DMS79 treated with DMSO at 0.1 percent for 48 hours (cell line): ENCODE results near the gene FGF22.
"Not testable (repeated sequence)": the region's sequence is repeated elsewhere in the genome, so short reads cannot be mapped to it uniquely, and the experiment has no call there.

Experiments used
- DNase-seq: peaks from one replicate; lab custom pipeline; 2025; lab: John Stamatoyannopoulos, UW

FGF22 gene

GRCh38 chr19:607301-608154, 32.2 kb upstream of the FGF22 start:
- no peak for DNase-seq

DNA sequence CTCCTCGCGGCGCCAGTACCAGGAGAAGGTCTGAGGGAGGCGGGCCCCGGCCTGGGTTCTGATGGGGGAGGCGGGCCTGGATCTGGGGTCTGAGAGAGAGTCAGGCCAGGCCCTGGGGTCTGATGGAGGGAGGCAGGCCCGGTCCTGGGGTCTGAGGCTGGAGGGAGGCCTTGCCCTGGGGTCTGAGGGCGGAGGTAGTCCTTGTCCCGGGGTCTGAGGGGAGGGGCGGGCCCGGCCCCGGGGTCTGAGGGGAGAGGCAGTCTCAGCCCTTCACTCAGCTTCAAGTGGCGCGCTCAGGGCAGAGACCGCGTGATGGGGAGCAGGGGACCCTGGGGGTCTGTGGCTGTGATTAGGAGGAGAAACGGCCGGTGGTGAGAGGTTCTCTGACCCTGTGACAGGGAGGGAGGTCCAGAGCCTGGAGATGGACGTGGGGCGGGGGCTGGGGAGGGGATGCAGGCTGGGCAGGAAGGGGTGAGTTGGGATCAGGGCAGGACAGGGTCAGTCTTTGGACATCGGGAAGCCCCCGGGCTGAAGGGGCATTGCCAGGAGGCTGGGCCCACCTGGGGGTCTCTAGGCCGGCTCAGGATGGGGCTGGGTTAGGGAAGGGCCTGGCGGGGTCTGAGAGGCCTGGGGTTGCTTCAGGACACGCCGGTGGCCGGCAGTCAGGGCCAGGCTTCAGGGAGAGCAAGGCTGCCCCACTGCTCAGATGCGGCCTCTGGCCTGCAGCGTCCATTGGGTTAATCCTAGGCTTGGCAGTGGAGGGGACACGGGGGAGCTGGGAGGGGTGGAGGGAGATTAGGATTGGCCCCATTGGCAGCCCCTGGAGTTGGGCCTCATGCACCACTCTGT, 31.3 kb upstream of the FGF22 start:
- no peak for DNase-seq

GRCh38 chr19:609004-609346, 30.7 kb upstream of the FGF22 start:
- no peak for DNase-seq

- DNase-seq, result no peak
These were observed 29.4 kb upstream of the FGF22 start for GRCh38 chr19:610071-610800.

DNA sequence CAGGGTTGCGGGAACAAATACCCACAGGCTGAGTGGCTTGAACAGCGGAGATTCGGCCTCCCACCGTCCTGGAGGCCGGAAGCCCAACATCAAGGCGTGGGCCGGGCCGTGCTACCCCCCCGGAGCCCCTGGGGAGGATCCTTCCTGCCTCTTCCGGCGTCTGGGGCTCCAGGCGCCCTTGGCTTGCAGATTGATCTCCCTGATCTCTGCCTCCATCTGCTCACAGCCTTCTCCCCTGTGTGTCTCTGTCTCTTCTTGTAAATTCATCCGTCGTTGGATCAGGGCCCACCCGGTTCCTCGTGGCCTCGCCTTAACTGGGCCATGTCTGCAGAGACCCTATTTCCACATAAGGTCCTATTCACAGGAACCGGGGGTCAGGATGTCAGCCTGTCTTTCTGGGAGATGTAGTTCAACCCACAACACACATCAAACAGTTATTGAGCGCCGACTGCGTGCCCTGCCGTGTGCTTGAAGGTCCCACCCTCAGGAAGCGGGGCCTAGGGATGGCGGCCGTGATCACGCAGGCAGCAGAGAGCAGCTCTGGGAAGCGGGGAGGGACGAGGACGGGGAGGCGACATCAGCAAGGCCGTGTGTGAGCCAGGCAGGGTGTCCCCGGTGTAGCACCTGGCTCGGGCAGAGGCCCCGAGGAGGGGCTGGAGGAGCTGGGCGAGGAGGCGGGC, 28.7 kb upstream of the FGF22 start:
- DNase-seq, result no peak

DNA sequence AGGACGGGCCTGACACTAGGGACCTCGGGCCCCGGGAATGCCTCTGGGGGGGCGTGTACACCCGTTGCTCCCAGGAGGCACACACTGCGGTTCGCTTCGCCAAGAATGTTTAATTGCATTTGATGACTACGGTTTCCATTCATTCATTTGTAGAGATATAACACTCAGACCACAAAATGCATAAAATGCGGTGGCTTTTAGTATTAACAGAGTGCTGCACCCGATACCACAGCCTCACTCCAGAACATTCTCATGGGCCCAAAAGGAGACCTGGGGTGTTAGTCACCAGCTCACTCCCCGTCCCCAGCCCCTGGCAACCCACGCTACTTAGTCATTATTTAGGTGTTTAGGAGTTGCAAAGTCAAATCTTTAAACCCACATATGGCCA, 28.2 kb upstream of the FGF22 start:
- DNase-seq, result no peak

DNA sequence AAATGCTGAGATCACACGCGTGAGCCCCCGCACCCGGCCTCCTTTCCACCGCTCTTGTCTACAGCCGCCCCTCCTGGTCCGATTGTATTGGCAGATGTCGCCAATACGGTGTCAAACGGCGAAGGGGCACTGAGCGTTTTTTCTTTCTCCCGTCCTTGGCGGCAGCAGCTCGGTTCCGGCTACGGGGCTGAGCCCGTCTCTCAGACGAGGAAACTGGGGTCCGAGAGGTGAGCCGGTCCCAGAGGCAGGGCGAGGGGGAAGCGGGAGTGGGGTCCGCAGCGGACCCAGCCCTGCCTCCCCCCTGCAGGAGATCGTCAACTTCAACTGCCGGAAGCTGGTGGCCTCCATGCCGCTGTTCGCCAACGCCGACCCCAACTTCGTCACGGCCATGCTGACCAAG, 26.7 kb upstream of the FGF22 start:
- no peak for DNase-seq

DNA sequence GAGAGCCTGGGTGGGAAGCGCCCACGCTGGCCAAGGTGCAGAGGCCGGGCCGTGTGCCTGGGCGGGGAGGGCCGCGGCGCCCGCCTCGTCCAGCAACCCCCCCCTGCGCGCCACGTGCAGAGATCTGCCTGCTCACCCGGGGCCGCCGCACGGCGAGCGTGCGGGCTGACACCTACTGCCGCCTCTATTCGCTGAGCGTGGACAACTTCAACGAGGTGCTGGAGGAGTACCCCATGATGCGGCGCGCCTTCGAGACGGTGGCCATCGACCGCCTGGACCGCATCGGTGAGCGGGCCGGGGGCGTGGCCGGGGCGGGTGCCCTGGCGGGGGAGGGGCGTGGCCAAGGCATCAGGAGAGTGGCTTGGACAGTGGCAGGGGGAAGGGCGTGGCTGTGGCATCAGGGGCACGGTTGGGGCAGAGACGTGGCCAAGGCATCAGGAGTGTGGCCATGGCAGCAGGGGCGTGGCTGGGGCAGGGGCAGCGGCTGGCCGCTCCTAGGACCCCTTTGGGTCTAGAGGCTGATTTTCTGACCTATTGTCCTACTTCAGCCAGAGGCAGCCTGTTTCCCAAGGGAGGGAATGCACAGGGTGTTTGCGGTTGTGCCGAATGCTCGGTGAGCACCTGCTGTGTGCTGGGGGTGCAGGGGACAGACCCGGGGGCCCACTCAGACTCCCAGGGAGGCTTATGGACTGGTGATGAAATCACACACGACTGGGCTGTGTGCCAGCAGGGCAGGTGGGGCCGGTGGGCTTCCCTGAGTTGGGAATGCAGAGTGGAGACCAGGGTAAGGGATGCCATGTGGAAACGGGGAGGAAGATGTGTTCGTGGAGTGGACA, 25.7 kb upstream of the FGF22 start:
- no peak for DNase-seq

DNA sequence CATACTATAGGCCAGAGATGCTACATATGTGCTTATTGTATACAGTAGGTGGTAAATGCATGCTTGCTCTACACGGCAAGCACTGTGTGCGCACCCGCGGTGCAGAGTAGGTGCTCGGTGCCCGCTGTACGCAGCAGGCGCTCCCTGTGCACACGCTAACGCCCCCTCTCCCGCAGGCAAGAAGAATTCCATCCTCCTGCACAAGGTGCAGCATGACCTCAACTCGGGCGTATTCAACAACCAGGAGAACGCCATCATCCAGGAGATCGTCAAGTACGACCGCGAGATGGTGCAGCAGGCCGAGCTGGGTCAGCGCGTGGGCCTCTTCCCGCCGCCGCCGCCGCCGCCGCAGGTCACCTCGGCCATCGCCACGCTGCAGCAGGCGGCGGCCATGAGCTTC, 24.1 kb upstream of the FGF22 start:
- no peak for DNase-seq

DNA sequence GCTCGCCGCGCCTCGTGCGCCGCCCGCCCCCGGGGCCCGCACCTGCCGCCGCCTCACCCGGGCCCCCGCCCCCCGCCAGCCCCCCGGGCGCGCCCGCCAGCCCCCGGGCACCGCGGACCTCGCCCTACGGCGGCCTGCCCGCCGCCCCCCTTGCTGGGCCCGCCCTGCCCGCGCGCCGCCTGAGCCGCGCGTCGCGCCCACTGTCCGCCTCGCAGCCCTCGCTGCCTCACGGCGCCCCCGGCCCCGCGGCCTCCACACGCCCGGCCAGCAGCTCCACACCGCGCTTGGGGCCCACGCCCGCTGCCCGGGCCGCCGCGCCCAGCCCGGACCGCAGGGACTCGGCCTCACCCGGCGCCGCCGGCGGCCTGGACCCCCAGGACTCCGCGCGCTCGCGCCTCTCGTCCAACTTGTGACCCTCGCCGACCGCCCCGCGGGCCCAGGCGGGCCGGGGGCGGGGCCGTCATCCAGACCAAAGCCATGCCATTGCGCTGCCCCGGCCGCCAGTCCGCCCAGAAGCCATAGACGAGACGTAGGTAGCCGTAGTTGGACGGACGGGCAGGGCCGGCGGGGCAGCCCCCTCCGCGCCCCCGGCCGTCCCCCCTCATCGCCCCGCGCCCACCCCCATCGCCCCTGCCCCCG, 23.5 kb upstream of the FGF22 start:
- no peak for DNase-seq

DNA sequence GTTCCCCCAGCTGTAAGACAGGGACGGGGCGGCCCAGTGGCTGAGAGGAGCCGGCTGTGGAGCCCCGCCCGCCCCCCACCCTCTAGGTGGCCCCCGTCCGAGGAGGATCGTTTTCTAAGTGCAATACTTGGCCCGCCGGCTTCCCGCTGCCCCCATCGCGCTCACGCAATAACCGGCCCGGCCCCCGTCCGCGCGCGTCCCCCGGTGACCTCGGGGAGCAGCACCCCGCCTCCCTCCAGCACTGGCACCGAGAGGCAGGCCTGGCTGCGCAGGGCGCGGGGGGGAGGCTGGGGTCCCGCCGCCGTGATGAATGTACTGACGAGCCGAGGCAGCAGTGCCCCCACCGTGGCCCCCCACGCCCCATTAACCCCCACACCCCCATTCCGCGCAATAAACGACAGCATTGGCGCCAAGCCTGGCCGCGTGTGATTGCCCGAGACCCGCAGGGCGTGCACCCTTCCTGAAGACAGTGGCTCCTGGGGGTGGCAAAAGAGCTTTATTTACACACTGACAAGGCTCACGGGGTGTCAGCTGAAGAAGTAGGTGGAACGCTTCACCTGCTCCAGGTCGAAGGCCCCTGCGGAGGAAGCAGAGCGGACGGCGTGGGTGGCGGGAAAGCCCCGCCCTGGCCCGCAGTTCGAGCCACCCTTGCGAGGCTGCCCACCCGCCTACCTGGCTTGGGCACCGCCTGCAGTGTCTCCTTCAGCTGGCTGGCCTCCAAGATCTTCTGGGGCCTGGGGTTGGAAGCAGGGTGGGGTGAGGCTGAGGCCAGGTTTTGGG, 22.7 kb upstream of the FGF22 start:
- no peak for DNase-seq

DNA sequence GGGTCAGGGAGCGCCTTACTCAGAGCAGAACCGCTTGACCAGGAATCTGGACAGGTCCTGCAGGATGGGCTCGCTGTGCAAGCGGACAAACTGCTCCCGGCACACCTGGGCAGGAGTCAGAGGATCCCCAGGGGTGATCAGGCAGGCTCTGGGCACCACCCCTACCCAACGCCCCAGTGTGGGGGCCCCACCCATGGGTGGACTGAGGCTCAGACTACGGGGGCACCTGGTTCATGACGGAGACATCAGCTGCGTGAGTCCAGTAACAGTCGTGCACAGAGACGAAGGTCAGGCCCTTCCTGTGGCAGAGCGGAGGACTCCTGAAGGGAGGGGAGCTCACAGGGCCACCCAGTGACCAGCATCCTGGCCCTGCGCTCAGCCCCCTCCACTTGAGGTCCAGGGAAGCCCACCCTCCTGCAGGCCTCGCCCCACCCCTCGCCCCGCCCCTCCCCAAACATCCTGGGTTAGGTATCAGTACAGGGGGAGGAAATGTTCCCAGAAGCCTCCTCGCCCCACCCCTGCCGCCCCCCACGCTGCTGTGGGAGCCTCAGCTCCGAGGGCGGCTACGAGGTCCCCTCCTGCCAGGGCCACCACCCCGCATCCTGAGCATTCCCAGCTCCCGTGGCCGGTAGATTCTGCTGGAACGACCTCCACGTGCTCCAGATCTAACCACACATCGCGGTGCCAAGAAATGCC, 22.0 kb upstream of the FGF22 start:
- no peak for DNase-seq

GRCh38 chr19:618247-618619, 21.4 kb upstream of the FGF22 start:
- no peak for DNase-seq

DNA sequence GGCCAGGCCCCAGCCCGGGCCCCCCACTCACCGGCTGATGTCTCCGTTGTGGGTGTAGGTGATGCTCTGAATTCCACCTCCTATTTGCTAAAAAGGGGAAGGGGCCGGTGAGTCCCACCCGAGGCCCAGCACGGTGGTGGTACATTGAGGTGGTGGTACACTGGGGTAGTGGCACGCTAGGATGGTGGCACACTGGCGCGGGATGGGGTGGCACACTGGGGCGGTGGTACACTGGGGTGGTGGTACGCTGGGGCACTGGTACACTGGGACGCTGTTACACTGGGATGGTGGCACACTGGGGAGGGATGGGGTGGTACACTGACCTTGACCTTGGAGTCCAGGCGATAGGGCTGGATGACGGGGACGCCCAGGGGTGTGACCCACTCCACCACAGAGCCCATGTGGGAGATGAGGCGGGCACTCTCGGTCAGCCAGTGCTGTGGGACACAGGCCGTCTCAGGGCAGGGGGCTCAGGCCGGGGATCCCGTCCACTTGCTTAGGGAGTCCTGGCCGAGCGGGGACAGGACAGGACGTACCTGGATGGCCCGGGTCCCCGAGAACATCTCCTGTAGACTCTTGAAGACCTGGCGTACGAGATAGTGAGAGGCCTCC, 20.9 kb upstream of the FGF22 start:
- DNase-seq, result no peak

DNA sequence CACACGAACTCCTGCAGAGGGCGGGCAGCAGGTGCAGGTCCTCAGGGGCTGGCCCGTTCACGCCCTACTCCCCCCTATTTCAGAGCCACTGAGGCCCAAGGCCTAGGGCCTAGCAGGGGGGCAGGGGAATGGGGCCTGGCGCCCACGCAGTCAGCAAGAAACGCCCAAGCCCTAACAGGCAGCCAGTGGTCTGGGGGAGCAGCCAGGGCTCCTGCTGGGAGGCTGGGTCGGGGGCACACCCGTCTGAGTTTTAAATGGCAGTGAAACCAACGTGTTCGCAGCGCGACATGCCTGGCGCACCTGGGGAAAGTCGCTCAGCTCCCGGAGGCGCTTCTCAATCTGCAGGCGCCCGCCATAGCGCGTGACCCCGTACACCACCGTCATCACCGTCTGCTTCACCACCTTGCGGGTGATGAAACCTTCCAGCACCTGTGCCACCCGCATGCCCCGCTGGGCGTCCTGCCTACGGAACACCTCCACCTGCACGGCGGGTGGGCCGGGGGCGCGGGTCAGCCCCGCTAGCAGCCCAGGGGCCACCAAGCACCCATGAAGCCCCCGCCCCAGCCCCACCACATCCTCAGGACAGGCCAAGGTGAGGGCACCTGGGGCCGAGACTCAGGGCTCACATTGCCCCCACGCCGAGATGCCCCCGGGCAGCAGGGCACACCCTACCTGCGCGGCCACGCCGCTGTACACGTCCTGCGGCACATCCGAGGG, 20.2 kb upstream of the FGF22 start:
- no peak for DNase-seq

- no peak for DNase-seq
These were observed 19.4 kb upstream of the FGF22 start for GRCh38 chr19:620166-620862.

DNA sequence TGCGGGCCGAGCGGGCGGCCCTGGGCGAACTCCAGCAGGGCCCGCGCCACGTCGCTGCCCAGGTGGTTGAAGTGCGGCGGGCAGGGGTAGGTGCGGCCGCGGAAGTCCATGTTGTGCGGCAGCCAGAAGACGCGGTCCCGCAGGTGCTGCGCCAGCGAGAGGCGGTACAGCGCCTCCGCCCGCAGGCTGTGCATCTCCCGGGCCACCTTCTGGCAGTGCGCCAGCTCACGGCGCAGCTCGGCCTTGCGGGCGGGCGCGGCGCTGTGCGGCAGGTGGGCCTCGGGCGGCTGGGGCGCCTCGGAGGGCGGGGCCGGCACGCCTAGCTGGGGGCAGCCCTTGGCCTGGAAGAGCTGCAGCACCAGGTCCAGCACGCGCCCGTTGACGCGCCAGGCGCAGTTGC, 18.5 kb upstream of the FGF22 start:
- DNase-seq, result not testable (repeated sequence)

DNA sequence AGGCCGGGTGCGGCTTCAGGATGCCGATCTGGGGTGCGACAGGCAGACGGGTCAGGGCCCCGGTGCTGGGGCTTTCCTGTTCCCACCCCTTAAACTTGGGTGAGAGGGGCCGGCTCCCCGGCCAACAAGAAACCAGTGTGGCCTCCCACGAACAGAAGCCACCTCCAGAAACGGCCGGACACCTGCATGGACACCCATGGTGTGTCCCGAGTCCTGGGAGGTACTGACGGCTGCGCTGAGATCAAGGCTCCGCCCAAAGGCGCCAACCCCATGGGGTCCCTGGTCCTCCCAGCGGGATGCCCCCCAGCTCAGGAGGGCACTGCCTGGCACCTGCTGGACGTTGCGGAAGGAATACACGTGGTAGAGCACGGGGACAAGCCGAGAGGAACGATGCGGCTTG, 17.9 kb upstream of the FGF22 start:
- DNase-seq, result no peak
